Glutamatergic neuron (in vitro differentiated cells): ENCODE data around the gene CYS1. TPM values are rescaled to one million over a fixed set of nuclear protein-coding genes. Genes with fewer than 3 reads are reported as not detected.

ENCODE experiments used
- DNase-seq: peaks from one replicate; pipeline ENCODE4 v3.0.0; 2022
- H3K27ac Mint-ChIP-seq: one replicate; pipeline ENCODE4 v1.8.0; 2020; ENCODE audit warnings: mild to moderate bottlenecking, mixed read lengths, inconsistent platforms; ENCODE audit not compliant: unreplicated experiment
- H3K27me3 Mint-ChIP-seq: one replicate; pipeline ENCODE4 v1.8.0; 2020; ENCODE audit warnings: mild to moderate bottlenecking, moderate library complexity, mixed read lengths, inconsistent platforms; ENCODE audit not compliant: unreplicated experiment
- H3K36me3 Mint-ChIP-seq: one replicate; pipeline ENCODE4 v1.8.0; 2020; ENCODE audit warnings: mild to moderate bottlenecking, mixed read lengths, inconsistent platforms; ENCODE audit not compliant: unreplicated experiment
- H3K4me1 Mint-ChIP-seq: one replicate; pipeline ENCODE4 v1.8.0; 2020; ENCODE audit warnings: mild to moderate bottlenecking, low read depth, mixed read lengths, inconsistent platforms; ENCODE audit not compliant: unreplicated experiment
- H3K4me3 Mint-ChIP-seq: one replicate; pipeline ENCODE4 v1.8.0; 2020; ENCODE audit warnings: mild to moderate bottlenecking, mixed read lengths, inconsistent platforms; ENCODE audit not compliant: unreplicated experiment
- H3K9me3 Mint-ChIP-seq: one replicate; pipeline ENCODE4 v1.8.0; 2020; ENCODE audit warnings: mild to moderate bottlenecking, moderate library complexity, mixed read lengths, inconsistent platforms; ENCODE audit not compliant: unreplicated experiment
- CTCF ChIP-seq: fragments of 200-600 bp; sonication (generic); IDR thresholded peaks from one replicate; pipeline ENCODE4 v1.5.0; 2021; ENCODE audit not compliant: partially characterized antibody, unreplicated experiment
- total RNA-seq: library from RNA; stranded (reverse); fragmentation: NEBNext Ultra II Directional; extraction: Animal tissue kit (Norgen Biotek cat#: 25700); gene quantifications from one replicate; pipeline ENCODE4 v1.2.1, GENCODE V29; 2021; ENCODE audit not compliant: unreplicated experiment

Gene CYS1
- total RNA-seq, 1 donor from 2014 or later = not detected

GRCh38 chr2:10008809-10009176 lies 71.4 kb downstream of the CYS1 start:
- no peak for DNase-seq
- Mint-ChIP-seq H3K27me3 (no peaks in the 10 kb centered on the region), H3K27ac (no peak overlapping the region), H3K4me3 (peak overlapping the region; percentile 20), H3K9me3 (peaks cover 4% of the 10 kb centered on the region), H3K36me3 (peaks cover 6% of the 10 kb centered on the region), H3K4me1 (no peaks in the 10 kb centered on the region)
- TF ChIP-seq CTCF = no peak

GRCh38 chr2:10007921-10008808 lies 72.0 kb downstream of the CYS1 start:
- Mint-ChIP-seq H3K4me3 (peak overlapping the region; percentile 20), H3K36me3 (peaks cover 6% of the 10 kb centered on the region), H3K4me1 (no peaks in the 10 kb centered on the region), H3K27me3 (no peaks in the 10 kb centered on the region), H3K27ac (no peak overlapping the region), H3K9me3 (peaks cover 4% of the 10 kb centered on the region)
- DNase-seq = no peak
- TF ChIP-seq CTCF = no peak

GRCh38 chr2:10007435-10007834 lies 72.8 kb downstream of the CYS1 start:
- DNase-seq = no peak
- H3K27ac Mint-ChIP-seq = no peak overlapping the region
- peaks cover 4% of the 10 kb centered on the region for H3K9me3 Mint-ChIP-seq
- H3K27me3 Mint-ChIP-seq = no peaks in the 10 kb centered on the region
- peaks cover 6% of the 10 kb centered on the region for H3K36me3 Mint-ChIP-seq
- H3K4me3 Mint-ChIP-seq = no peak overlapping the region
- no peaks in the 10 kb centered on the region for H3K4me1 Mint-ChIP-seq
- no peak for TF ChIP-seq CTCF

Other genes starting within 250 kb of the CYS1 start
- 16.7 TPM for gene TAF1B, start 236.9 kb downstream of the CYS1 start, total RNA-seq
- 4.3 TPM for gene GRHL1, start 128.7 kb downstream of the CYS1 start, total RNA-seq
- 21.1 TPM for gene KLF11, start 36.9 kb downstream of the CYS1 start, total RNA-seq
- 21.2 TPM for gene RRM2, start 42.3 kb upstream of the CYS1 start, total RNA-seq
- gene HPCAL1, start 222.5 kb upstream of the CYS1 start, total RNA-seq = 13.1 TPM